ENCODE results near the gene AR.

- no peak for TF ChIP-seq CTCF (IDR thresholded peaks at IDR 0.05 in 2 of 3, conservative IDR thresholded peaks at IDR 0.05 in 1 of 3; ENCODE audit: insufficient read depth in 2 of 3, low read depth in 1 of 3, low read length in 3 of 3)
- TF ChIP-seq POLR2AphosphoS5 (IDR thresholded peaks at IDR 0.05; ENCODE audit: control insufficient read depth, insufficient read depth, low read depth, low read length), result no peak
- TF ChIP-seq ZNF785 (CRISPR knock-in tag; IDR thresholded peaks at IDR 0.05), result no peak
- TF ChIP-seq ZEB2 (IDR thresholded peaks at IDR 0.05), result no peak
- no peak for TF ChIP-seq ATF6 (CRISPR knock-in tag; IDR thresholded peaks at IDR 0.05)
- no peak for TF ChIP-seq FOXP1 (CRISPR knock-in tag; IDR thresholded peaks at IDR 0.05)
- TF ChIP-seq PBX2 (CRISPR knock-in tag; IDR thresholded peaks at IDR 0.05; ENCODE audit: low read depth), result no peak
- no peak for TF ChIP-seq PBX2 (tag; conservative IDR thresholded peaks at IDR 0.05; ENCODE audit: low read depth)
- TF ChIP-seq FOXO4 (CRISPR knock-in tag; IDR thresholded peaks at IDR 0.05), result no peak
- no peak for TF ChIP-seq BACH1 (tag; IDR thresholded peaks at IDR 0.05)
- no peak for TF ChIP-seq ETV1 (tag; conservative IDR thresholded peaks at IDR 0.05; ENCODE audit: low read depth)
- no peak for TF ChIP-seq MNT (conservative IDR thresholded peaks at IDR 0.05)
These were observed 121.8 kb downstream of the AR start for GRCh38 chrX:67665583-67665982.

Data from K562 (cell line).